GM12878 (cell line): ENCODE results near the gene TRPV3. TPM values are rescaled to one million over a fixed set of nuclear protein-coding genes. Genes with fewer than 3 reads are reported as not detected.

Experiments
- BMI1 ChIP-seq: fragments of 450-650 bp; IDR thresholded peaks from 2 replicates; pipeline ENCODE4 v1.6.1; 2016; ENCODE audit warnings: mild to moderate bottlenecking, moderate library complexity, borderline replicate concordance
- CHD2 ChIP-seq: IDR thresholded peaks from 2 replicates; pipeline ENCODE4 v1.6.1; 2011; ENCODE audit warnings: low read depth, low read length, improper control_type of control experiment, borderline replicate concordance
- FOXM1 ChIP-seq: IDR thresholded peaks from 2 replicates; pipeline ENCODE4 v1.6.1; 2012; ENCODE audit warnings: low read depth, mild to moderate bottlenecking, inconsistent platforms, low read length, moderate library complexity
- HCFC1 ChIP-seq: fragments of 150-350 bp; IDR thresholded peaks from 2 replicates; pipeline ENCODE4 v1.6.1; 2014; ENCODE audit warnings: low read length
- KDM1A ChIP-seq: fragments of 200-600 bp; sonication (generic); IDR thresholded peaks from 2 replicates; pipeline ENCODE4 v1.6.1; 2016; ENCODE audit warnings: borderline replicate concordance
- MEF2A ChIP-seq: IDR thresholded peaks from 2 replicates; pipeline ENCODE4 v1.6.1; 2011; ENCODE audit warnings: low read depth, mild to moderate bottlenecking, low read length, moderate library complexity; ENCODE audit not compliant: insufficient read depth
- MEF2B ChIP-seq: fragments of 450-650 bp; IDR thresholded peaks from 2 replicates; pipeline ENCODE4 v1.6.1; 2018; ENCODE audit warnings: mild to moderate bottlenecking, moderate library complexity; ENCODE audit not compliant: partially characterized antibody, poor library complexity, severe bottlenecking
- NFXL1 ChIP-seq: fragments of 450-650 bp; IDR thresholded peaks from 2 replicates; pipeline ENCODE4 v1.6.1; 2017; ENCODE audit warnings: antibody characterized with exemption, mild to moderate bottlenecking, borderline replicate concordance
- NFYB ChIP-seq: IDR thresholded peaks from 2 replicates; pipeline ENCODE4 v1.6.1; 2011; ENCODE audit warnings: low read depth, mild to moderate bottlenecking, low read length, improper control_type of control experiment, moderate library complexity; ENCODE audit not compliant: insufficient read depth
- PAX5 ChIP-seq: IDR thresholded peaks from 2 replicates; pipeline ENCODE4 v1.6.1; 2011; ENCODE audit warnings: low read depth, low read length, borderline replicate concordance
- PAX8 ChIP-seq: fragments of 450-650 bp; IDR thresholded peaks from 2 replicates; pipeline ENCODE4 v1.6.1; 2017; ENCODE audit warnings: mild to moderate bottlenecking, moderate library complexity
- POU2F2 ChIP-seq: IDR thresholded peaks from 3 replicates; pipeline ENCODE4 v1.6.1; 2011; ENCODE audit warnings: low read depth, mild to moderate bottlenecking, low read length, borderline replicate concordance
- RCOR1 ChIP-seq: conservative IDR thresholded peaks from 2 replicates; pipeline ENCODE4 v1.6.1; 2012; ENCODE audit warnings: low read depth, low read length, improper control_type of control experiment
- RFX5 ChIP-seq: IDR thresholded peaks from 2 replicates; pipeline ENCODE4 v1.6.1; 2011; ENCODE audit warnings: low read depth, low read length, improper control_type of control experiment
- SUPT20H ChIP-seq: IDR thresholded peaks from 2 replicates; pipeline ENCODE4 v1.6.1; 2011; ENCODE audit warnings: low read depth, mild to moderate bottlenecking, low read length, moderate library complexity, borderline replicate concordance; ENCODE audit not compliant: control insufficient read depth
- YBX1 ChIP-seq: fragments of 450-650 bp; IDR thresholded peaks from 2 replicates; pipeline ENCODE4 v1.6.1; 2016; ENCODE audit warnings: antibody characterized with exemption
- ZNF274 ChIP-seq: IDR thresholded peaks from one replicate; pipeline ENCODE4 v1.8.0; 2011; ENCODE audit not compliant: insufficient read length, insufficient read depth
- ZSCAN29 ChIP-seq: fragments of 450-650 bp; IDR thresholded peaks from 2 replicates; pipeline ENCODE4 v1.6.1; 2017; ENCODE audit warnings: mild to moderate bottlenecking, moderate library complexity
- polyA plus RNA-seq, 11 experiments: library from polyadenylated mRNA; depleted of rRNA in 4 of 11; unstranded in 6 of 11; stranded (reverse) in 5 of 11; fragments of >200 nt; fragmentation: Nextera tagmentation in 4 of 11; fragmentation: Illumina TruSeq in 1 of 11; extraction: Ambion mirVana in 4 of 11; extraction: Trizol in 1 of 11; gene quantifications; 1 replicate in 1 of 11; 2 replicates in 10 of 11; pipeline versions ENCODE4 v1.2.1 to v1.2.3, GENCODE V29; 2011 to 2016; ENCODE audit warnings: inconsistent platforms in 2 of 11, missing spikeins in 2 of 11, low read depth in 1 of 11
- total RNA-seq, 4 experiments: library from RNA; depleted of rRNA in 3 of 4; stranded (reverse); fragments of >200 nt in 3 of 4; fragmentation: Illumina TruSeq in 1 of 4; extraction: Trizol in 1 of 4; gene quantifications; 2 replicates each; pipeline versions ENCODE4 v1.2.1 to v1.2.3, GENCODE V29; 2013 to 2021
- TF ChIP-seq, protein P1 (sequence below): IDR thresholded peaks from 2 replicates; pipeline ENCODE4 v1.6.1; 2011; ENCODE audit warnings: low read depth, mild to moderate bottlenecking, low read length, moderate library complexity, borderline replicate concordance; ENCODE audit errors: extremely low read depth
- TF ChIP-seq, protein P2 (sequence below): IDR thresholded peaks from 2 replicates; pipeline ENCODE4 v1.6.1; 2012; ENCODE audit warnings: low read depth, low read length, improper control_type of control experiment
- TF ChIP-seq, protein P3 (sequence below): IDR thresholded peaks from 2 replicates; pipeline ENCODE4 v1.6.1; 2012; ENCODE audit warnings: low read depth, low read length, improper control_type of control experiment
- TF ChIP-seq, protein P4 (sequence below): IDR thresholded peaks from 2 replicates; pipeline ENCODE4 v1.6.1; 2011; ENCODE audit warnings: mild to moderate bottlenecking, low read depth, low read length, moderate library complexity; ENCODE audit not compliant: insufficient replicate concordance

Gene TRPV3
- total and polyA plus RNA-seq, 10 of the 15 experiments (the other 5 are each of a cell fraction or from before 2014, with no cell fraction given) = 0.52 to 12.0 (median 2.7) TPM

DNA sequence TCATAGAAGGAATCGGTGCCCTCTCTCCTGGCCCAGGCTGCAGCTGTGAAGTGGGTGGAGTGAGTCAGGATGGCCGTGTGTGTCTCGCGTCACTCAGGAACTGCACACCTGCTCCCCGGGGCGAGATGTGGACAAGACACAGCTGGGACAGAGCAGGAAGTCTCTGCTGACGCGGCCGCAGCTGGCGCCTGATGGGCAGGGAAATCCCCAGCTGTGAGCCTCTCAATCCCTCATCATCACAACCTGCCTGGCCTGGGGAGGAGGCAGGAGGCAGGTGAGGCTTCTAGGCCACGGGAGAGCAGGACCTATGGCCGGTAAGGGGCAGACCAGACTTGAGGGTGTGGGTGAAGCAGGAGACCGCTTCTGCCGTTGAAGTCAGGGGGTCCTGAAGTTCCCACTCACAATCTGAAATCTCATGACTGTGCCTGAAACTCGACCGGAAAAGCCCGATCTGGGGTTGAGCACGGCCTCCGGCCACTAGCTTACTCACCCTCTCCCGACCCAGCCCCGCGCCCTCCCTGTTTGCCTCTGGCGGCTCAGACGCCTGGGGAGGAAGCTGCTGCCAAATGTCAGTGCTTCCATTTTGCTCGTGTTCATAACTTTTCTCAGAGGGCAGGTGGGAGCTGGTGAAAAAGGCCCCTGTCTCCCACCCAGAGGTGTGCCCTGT, 1.1 kb upstream of the TRPV3 start (continued):
- TF ChIP-seq, protein P1, sequence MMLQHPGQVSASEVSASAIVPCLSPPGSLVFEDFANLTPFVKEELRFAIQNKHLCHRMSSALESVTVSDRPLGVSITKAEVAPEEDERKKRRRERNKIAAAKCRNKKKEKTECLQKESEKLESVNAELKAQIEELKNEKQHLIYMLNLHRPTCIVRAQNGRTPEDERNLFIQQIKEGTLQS = no peak
- TF ChIP-seq FOXM1 (peak; percentile 75; the same call in 1 of the 2 replicates), MEF2A (peak; percentile 43; the same call in 1 of the 2 replicates), RCOR1 (no peak; the same call in 1 of the 2 replicates), ZNF274 (no peak), SUPT20H (no peak), NFXL1 (no peak), YBX1 (no peak), BMI1 (peak; percentile 8; the same call in 1 of the 2 replicates), PAX8 (no peak), NFYB (0 out of 2 replicates have a peak, but pooled peaks have one; percentile 23), RFX5 (no peak), HCFC1 (no peak; the same call in 1 of the 2 replicates), CHD2 (peak; percentile 89; the same call in 1 of the 2 replicates), POU2F2 (peak; percentile 83; the same call in 2 of the 3 replicates), KDM1A (no peak), ZSCAN29 (no peak), MEF2B (no peak), PAX5 (peak; percentile 88; the same call in 1 of the 2 replicates)
- TF ChIP-seq, protein P2, sequence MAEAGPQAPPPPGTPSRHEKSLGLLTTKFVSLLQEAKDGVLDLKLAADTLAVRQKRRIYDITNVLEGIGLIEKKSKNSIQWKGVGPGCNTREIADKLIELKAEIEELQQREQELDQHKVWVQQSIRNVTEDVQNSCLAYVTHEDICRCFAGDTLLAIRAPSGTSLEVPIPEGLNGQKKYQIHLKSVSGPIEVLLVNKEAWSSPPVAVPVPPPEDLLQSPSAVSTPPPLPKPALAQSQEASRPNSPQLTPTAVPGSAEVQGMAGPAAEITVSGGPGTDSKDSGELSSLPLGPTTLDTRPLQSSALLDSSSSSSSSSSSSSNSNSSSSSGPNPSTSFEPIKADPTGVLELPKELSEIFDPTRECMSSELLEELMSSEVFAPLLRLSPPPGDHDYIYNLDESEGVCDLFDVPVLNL = no peak
- TF ChIP-seq, protein P3, sequence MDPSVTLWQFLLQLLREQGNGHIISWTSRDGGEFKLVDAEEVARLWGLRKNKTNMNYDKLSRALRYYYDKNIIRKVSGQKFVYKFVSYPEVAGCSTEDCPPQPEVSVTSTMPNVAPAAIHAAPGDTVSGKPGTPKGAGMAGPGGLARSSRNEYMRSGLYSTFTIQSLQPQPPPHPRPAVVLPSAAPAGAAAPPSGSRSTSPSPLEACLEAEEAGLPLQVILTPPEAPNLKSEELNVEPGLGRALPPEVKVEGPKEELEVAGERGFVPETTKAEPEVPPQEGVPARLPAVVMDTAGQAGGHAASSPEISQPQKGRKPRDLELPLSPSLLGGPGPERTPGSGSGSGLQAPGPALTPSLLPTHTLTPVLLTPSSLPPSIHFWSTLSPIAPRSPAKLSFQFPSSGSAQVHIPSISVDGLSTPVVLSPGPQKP = peak; percentile 36; the same call in 1 of the 2 replicates
- TF ChIP-seq, protein P4, sequence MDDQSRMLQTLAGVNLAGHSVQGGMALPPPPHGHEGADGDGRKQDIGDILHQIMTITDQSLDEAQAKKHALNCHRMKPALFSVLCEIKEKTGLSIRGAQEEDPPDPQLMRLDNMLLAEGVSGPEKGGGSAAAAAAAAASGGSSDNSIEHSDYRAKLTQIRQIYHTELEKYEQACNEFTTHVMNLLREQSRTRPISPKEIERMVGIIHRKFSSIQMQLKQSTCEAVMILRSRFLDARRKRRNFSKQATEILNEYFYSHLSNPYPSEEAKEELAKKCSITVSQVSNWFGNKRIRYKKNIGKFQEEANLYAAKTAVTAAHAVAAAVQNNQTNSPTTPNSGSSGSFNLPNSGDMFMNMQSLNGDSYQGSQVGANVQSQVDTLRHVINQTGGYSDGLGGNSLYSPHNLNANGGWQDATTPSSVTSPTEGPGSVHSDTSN = peak; percentile 90
